ENCODE measurements around the gene LMBR1L.
A peak's percentile ranks its signal among the peaks of the same experiment; 100 is the strongest.

LMBR1L gene

DNA sequence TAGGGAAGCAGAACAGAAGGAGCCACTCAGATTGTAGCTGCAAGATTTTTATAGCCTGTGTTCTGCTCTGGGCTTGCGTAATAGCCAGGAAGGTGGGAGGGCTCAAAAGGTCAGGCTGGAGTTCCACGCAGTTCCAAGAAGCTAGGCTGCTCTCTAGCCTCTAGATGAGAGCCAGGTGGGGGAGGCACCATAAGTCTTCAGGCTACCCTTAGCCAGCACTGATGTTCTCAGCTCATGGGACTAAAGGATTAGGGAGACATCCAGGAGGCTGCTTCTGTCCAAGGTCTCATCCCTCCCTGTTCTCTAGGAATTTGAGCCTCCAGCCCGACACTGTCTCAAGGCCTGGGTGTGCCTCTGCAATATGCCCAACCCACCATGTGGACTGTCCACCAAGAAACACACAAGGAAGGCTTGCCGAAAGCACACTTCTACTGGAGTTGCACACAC lies 1.7 kb downstream of the LMBR1L start:
- Histone ChIP-seq H3K36me3 (ENCODE audit: control insufficient read depth, insufficient read depth, low read length, severe bottlenecking) (peaks cover 13% of the 10 kb centered on the region), H3K27me3 (replicated peaks; ENCODE audit: control insufficient read depth, insufficient read depth, low read length) (no peaks in the 10 kb centered on the region), H3K4me3 (ENCODE audit: low read length) (peak overlapping the region; percentile 97), H3K4me1 (ENCODE audit: control insufficient read depth, insufficient read depth, low read length) (peaks cover 30% of the 10 kb centered on the region), H3K9me3 (ENCODE audit: control insufficient read depth, low read length) (no peaks in the 10 kb centered on the region), H3K9ac (ENCODE audit: low read length) (peak overlapping the region; percentile 99)
- peak; percentile 56 for DNase-seq (ENCODE audit: low read depth)

GRCh38 chr12:49105504-49106084 lies 5.1 kb downstream of the LMBR1L start:
- no peak for DNase-seq (ENCODE audit: low read depth)
- H3K27me3 ChIP-seq (replicated peaks; ENCODE audit: control insufficient read depth, insufficient read depth, low read length): no peaks in the 10 kb centered on the region
- H3K9ac ChIP-seq (ENCODE audit: low read length): no peak overlapping the region
- no peaks in the 10 kb centered on the region for H3K9me3 ChIP-seq (ENCODE audit: control insufficient read depth, low read length)
- H3K4me3 ChIP-seq (ENCODE audit: low read length): no peak overlapping the region
- H3K36me3 ChIP-seq (ENCODE audit: control insufficient read depth, insufficient read depth, low read length, severe bottlenecking): peaks cover 47% of the 10 kb centered on the region
- H3K4me1 ChIP-seq (ENCODE audit: control insufficient read depth, insufficient read depth, low read length): peaks cover 26% of the 10 kb centered on the region

DNA sequence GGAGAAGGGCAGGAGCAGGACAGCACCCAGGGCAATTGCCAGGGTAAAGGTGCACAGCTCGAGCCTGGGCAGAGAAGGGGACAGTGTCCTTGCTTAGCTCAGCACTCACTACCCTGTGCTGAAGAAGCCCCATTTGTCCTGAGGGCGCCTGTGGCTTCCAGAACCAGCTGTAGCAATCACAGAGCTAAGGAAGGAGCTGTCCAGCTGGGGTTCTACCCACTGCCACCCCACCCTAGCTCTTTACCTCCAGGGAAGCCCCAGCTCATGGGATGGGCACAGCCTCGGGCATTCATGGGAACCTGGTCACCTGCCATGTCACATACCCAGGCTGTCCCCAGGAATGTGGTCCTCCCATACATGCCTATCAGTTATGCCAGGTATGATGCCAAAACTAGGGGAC lies 5.8 kb downstream of the LMBR1L start:
- Histone ChIP-seq H3K9ac (ENCODE audit: low read length) (no peak overlapping the region), H3K4me1 (ENCODE audit: control insufficient read depth, insufficient read depth, low read length) (peaks cover 25% of the 10 kb centered on the region), H3K9me3 (ENCODE audit: control insufficient read depth, low read length) (no peaks in the 10 kb centered on the region), H3K36me3 (ENCODE audit: control insufficient read depth, insufficient read depth, low read length, severe bottlenecking) (peaks cover 55% of the 10 kb centered on the region), H3K4me3 (ENCODE audit: low read length) (no peak overlapping the region), H3K27me3 (replicated peaks; ENCODE audit: control insufficient read depth, insufficient read depth, low read length) (no peaks in the 10 kb centered on the region)
- DNase-seq (ENCODE audit: low read depth): no peak

DNA sequence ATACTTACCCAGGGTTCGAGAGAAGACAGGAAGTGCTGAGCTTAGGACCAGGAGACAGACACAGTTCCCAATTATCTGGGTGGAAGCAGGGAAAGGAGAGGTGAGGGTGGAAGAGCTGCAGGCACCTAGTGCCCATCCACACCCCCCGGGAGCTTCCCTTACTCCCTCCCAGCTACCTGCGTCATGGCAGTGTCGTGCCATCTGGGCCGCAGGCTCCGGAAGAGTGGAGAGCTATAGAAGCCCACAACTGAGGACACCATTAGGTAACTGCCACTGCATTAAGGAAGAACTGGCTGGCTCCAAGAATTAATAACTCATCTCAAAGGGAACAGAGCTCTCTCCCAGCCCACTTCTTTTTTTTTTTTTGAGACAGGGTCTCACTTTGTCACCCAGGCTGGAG lies 10.3 kb downstream of the LMBR1L start:
- H3K27me3 ChIP-seq (replicated peaks; ENCODE audit: control insufficient read depth, insufficient read depth, low read length): peaks cover under 1% of the 10 kb centered on the region
- DNase-seq (ENCODE audit: low read depth): no peak
- H3K4me1 ChIP-seq (ENCODE audit: control insufficient read depth, insufficient read depth, low read length): peaks cover 2% of the 10 kb centered on the region
- no peaks in the 10 kb centered on the region for H3K9me3 ChIP-seq (ENCODE audit: control insufficient read depth, low read length)
- H3K4me3 ChIP-seq (ENCODE audit: low read length): no peak overlapping the region
- H3K9ac ChIP-seq (ENCODE audit: low read length): no peak overlapping the region
- H3K36me3 ChIP-seq (ENCODE audit: control insufficient read depth, insufficient read depth, low read length, severe bottlenecking): peaks cover 70% of the 10 kb centered on the region

GRCh38 chr12:49098703-49099102 lies 11.9 kb downstream of the LMBR1L start:
- Histone ChIP-seq H3K27me3 (replicated peaks; ENCODE audit: control insufficient read depth, insufficient read depth, low read length) (peaks cover 14% of the 10 kb centered on the region), H3K9me3 (ENCODE audit: control insufficient read depth, low read length) (no peaks in the 10 kb centered on the region), H3K36me3 (ENCODE audit: control insufficient read depth, insufficient read depth, low read length, severe bottlenecking) (peaks cover 61% of the 10 kb centered on the region), H3K9ac (ENCODE audit: low read length) (no peak overlapping the region), H3K4me3 (ENCODE audit: low read length) (no peak overlapping the region), H3K4me1 (ENCODE audit: control insufficient read depth, insufficient read depth, low read length) (peaks cover 8% of the 10 kb centered on the region)
- no peak for DNase-seq (ENCODE audit: low read depth)

DNA sequence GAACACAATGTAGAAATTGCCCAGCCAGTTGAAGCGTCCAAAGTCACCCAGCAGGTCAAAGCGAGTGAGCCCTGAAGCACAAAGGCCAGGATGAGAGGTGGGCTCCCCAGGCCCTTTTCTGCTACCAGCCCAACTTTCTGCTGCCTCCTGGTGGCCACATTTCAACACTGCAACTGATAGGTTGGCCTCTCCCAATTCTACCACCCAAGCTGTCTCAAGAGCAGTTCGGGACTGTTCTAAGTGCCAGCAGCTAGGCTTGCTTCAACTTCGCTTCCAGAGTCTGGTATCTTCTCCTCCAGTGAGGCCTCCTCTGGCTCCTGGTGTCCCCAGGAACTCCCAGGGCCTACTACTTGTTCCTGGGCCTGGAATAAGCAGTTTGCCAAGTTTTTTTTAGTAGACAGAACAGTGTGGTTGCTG lies 12.6 kb downstream of the LMBR1L start:
- peaks cover 54% of the 10 kb centered on the region for H3K36me3 ChIP-seq (ENCODE audit: control insufficient read depth, insufficient read depth, low read length, severe bottlenecking)
- peaks cover 8% of the 10 kb centered on the region for H3K4me1 ChIP-seq (ENCODE audit: control insufficient read depth, insufficient read depth, low read length)
- H3K9ac ChIP-seq (ENCODE audit: low read length): no peak overlapping the region
- H3K4me3 ChIP-seq (ENCODE audit: low read length): no peak overlapping the region
- H3K27me3 ChIP-seq (replicated peaks; ENCODE audit: control insufficient read depth, insufficient read depth, low read length): peaks cover 20% of the 10 kb centered on the region
- DNase-seq (ENCODE audit: low read depth): peak; percentile 70
- no peaks in the 10 kb centered on the region for H3K9me3 ChIP-seq (ENCODE audit: control insufficient read depth, low read length)

DNA sequence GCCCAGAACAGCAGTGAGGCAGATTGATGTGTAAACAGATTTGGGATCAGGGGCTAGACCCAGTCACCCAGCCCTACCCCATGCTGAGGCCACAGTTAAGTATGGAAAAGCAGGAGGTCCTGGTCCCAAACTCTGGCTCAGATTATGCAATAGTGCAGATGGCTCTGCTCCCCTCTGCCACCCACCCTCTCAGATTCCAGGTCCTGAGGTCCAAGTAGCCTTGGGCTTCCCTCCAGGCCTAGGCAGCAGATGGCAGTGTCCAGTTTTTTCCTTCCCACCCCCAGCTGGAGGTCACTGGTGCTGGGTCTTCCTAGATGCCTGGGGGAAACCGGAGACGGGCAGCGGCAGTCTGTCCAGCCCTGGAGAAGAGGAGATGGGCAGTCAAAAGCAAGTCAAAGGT lies 13.3 kb downstream of the LMBR1L start:
- Histone ChIP-seq H3K9ac (ENCODE audit: low read length) (no peak overlapping the region), H3K4me1 (ENCODE audit: control insufficient read depth, insufficient read depth, low read length) (peaks cover 9% of the 10 kb centered on the region), H3K9me3 (ENCODE audit: control insufficient read depth, low read length) (no peaks in the 10 kb centered on the region), H3K36me3 (ENCODE audit: control insufficient read depth, insufficient read depth, low read length, severe bottlenecking) (peaks cover 48% of the 10 kb centered on the region), H3K27me3 (replicated peaks; ENCODE audit: control insufficient read depth, insufficient read depth, low read length) (peaks cover 27% of the 10 kb centered on the region), H3K4me3 (ENCODE audit: low read length) (no peak overlapping the region)
- no peak for DNase-seq (ENCODE audit: low read depth)

DNA sequence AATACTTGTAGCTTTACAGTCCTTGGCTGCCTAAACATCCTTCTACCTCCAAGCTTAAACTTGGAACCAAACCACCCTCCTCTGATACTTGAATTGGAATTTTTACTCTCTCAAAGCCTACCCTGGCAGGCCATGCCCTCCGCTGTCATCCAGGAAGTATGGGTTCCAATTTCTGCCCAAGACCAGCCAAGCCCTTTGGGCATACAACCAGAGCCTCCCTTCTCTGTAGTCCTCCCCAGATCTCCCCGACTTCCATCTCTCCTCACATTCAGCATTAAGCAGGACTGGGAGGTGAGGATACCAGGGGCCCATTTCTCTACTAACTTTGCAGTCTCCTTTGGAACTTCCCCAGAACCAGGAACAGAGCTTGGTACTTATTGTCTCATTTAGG lies 15.7 kb downstream of the LMBR1L start:
- H3K4me3 ChIP-seq (ENCODE audit: low read length): no peak overlapping the region
- H3K4me1 ChIP-seq (ENCODE audit: control insufficient read depth, insufficient read depth, low read length): peaks cover 18% of the 10 kb centered on the region
- peaks cover 46% of the 10 kb centered on the region for H3K27me3 ChIP-seq (replicated peaks; ENCODE audit: control insufficient read depth, insufficient read depth, low read length)
- no peak for DNase-seq (ENCODE audit: low read depth)
- no peaks in the 10 kb centered on the region for H3K9me3 ChIP-seq (ENCODE audit: control insufficient read depth, low read length)
- H3K9ac ChIP-seq (ENCODE audit: low read length): no peak overlapping the region
- H3K36me3 ChIP-seq (ENCODE audit: control insufficient read depth, insufficient read depth, low read length, severe bottlenecking): peaks cover 24% of the 10 kb centered on the region

DNA sequence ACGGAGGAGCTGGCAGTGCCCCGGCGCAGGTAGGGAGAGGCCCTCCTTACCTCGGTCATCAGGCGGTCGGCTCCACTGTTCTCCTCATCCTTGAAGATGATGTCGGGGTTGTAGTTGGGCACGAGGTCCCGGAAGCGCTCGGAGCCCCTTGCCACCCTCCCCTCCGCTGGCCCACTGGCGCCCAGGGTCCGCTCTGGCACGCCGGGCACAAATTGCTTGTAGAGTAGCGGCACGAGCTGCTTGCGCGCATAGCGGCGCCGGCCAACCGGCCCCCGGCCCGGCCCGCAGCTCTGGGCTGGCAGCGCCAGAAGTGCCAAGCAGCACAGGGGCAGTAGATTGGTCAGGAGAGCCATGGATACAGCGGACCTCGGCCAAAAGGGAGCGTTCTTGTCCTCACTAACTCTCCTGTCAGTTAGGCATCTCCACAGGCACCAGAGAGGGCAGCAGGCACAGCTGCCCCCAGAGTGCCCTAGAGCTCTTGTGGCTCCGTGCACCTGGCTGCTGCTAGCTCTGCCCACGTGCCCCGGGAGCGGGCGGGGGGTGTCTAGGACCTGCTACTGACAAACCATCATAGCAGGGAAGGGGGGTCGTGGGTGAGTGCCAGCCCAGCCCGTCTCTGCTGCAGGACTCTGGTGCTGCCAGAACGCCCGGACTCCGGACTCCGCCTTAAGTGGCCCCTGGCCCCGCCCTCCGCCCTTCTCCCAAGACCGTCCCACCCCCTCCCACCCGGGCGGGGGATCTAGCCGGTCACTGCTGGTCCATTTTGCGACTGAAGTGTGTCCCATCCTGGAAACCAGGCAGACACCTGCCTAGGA lies 16.3 kb downstream of the LMBR1L start, which contains the start of gene DHH:
DHH (minus strand) TSS at position 642 of the 815 bp plus-strand sequence; CDS start at position 353, 289 bp downstream.
- peak; percentile 34 for DNase-seq (ENCODE audit: low read depth)
- Histone ChIP-seq H3K4me1 (ENCODE audit: control insufficient read depth, insufficient read depth, low read length) (peaks cover 20% of the 10 kb centered on the region), H3K27me3 (replicated peaks; ENCODE audit: control insufficient read depth, insufficient read depth, low read length) (peaks cover 46% of the 10 kb centered on the region), H3K9ac (ENCODE audit: low read length) (no peak within 1 kb of the TSS), H3K4me3 (ENCODE audit: low read length) (no peak within 1 kb of the TSS), H3K9me3 (ENCODE audit: control insufficient read depth, low read length) (no peaks in the 10 kb centered on the region), H3K36me3 (ENCODE audit: control insufficient read depth, insufficient read depth, low read length, severe bottlenecking) (peaks cover 19% of the 10 kb centered on the region)

DNA sequence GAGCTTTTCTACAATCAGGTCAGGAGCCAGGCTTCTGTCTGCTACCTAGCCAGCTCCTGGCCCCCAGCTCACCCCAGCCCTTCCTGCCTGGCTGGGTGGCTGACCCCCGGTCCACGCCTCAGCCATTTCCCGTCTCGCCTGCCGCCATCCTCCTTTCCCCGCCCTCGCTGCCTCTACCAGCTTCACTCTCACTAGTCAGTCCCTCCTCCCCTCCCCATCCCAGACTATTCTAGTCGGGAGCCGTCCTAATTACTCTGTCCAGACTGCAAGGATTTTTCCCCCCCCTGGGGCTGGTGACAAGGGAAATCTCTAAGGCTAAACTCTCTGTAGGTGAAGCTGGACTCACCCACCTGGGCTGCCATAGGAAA lies 16.9 kb downstream of the LMBR1L start:
- Histone ChIP-seq H3K4me1 (ENCODE audit: control insufficient read depth, insufficient read depth, low read length) (peaks cover 20% of the 10 kb centered on the region), H3K36me3 (ENCODE audit: control insufficient read depth, insufficient read depth, low read length, severe bottlenecking) (peaks cover 15% of the 10 kb centered on the region), H3K4me3 (ENCODE audit: low read length) (no peak overlapping the region), H3K27me3 (replicated peaks; ENCODE audit: control insufficient read depth, insufficient read depth, low read length) (peaks cover 51% of the 10 kb centered on the region), H3K9me3 (ENCODE audit: control insufficient read depth, low read length) (no peaks in the 10 kb centered on the region), H3K9ac (ENCODE audit: low read length) (no peak overlapping the region)
- DNase-seq (ENCODE audit: low read depth): no peak

DNA sequence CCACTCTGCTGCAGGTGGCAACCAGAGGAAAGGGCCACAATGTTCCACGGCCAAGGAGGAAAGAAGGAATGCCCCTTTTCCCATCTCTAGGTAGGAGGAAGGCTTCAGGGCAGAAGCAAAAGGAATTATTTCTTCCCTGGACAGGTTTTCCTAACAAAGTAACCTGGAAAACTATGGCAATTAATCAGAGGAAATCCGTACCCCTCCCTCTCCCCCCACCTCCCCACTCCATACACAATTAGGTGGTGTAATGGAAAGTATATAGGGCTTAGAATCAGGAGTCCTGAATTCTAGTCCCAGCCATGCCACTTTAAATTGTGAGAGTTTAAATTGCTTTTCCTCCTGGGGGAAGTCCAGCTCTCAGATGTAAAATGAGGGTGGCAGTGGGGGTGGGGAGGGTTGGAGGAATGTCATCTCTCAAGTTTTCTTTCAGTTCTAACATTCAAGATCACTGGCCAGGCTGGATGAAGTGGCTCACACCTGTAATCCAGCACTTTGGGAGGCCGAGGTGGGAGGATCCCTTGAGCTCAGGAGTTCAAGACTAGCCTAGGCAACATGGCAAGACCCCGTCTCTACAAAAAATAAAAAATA lies 17.7 kb downstream of the LMBR1L start:
- H3K4me3 ChIP-seq (ENCODE audit: low read length): no peak overlapping the region
- no peak for DNase-seq (ENCODE audit: low read depth)

More for the DNA sequence above, 17.7 kb downstream of the LMBR1L start:
- Histone ChIP-seq H3K9me3 (ENCODE audit: control insufficient read depth, low read length) (no peaks in the 10 kb centered on the region), H3K36me3 (ENCODE audit: control insufficient read depth, insufficient read depth, low read length, severe bottlenecking) (peaks cover 15% of the 10 kb centered on the region), H3K4me1 (ENCODE audit: control insufficient read depth, insufficient read depth, low read length) (peaks cover 20% of the 10 kb centered on the region), H3K27me3 (replicated peaks; ENCODE audit: control insufficient read depth, insufficient read depth, low read length) (peaks cover 55% of the 10 kb centered on the region), H3K9ac (ENCODE audit: low read length) (no peak overlapping the region)
